Fibroblast of mammary gland (primary cell): ENCODE data around the gene SLC44A3.

ENCODE experiments used
- DNase-seq: peaks from one replicate; pipeline ENCODE4 v3.0.0-alpha.2; 2010; ENCODE audit warnings: low read depth
- H3K4me3 ChIP-seq: 2 replicates; pipeline ENCODE4 v1.5.1; 2011; ENCODE audit warnings: low read depth, mild to moderate bottlenecking, low read length, moderate library complexity; ENCODE audit not compliant: control insufficient read depth
- CTCF ChIP-seq: conservative IDR thresholded peaks from 2 replicates; pipeline ENCODE4 v1.5.1; 2011; ENCODE audit warnings: low read depth, low read length, inconsistent platforms; ENCODE audit not compliant: control insufficient read depth, insufficient read depth

SLC44A3 gene

DNA sequence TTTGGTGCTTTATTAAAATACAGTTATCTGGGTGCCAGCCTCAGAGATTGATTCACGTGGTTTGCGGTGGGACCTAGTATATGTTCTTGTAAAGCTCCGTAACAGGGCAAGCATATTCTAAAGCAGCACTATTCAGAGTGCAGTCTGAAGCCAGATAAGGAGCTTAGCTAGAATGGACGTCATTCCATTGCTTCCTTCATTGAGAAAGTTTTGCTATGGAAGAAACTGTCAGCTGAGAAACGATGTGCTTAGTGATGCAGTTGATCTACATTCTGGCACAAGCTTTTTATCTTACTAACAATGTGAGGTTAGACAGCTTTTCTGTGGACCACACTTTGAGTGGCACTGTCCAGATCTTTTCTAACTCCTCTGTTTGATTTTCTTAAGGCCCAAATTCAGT, 26.2 kb downstream of the SLC44A3 start:
- DNase-seq = no peak
- no peak for TF ChIP-seq CTCF

GRCh38 chr1:94851571-94851970, 31.4 kb downstream of the SLC44A3 start:
- no peak for DNase-seq
- H3K4me3 ChIP-seq = no peak overlapping the region
- TF ChIP-seq CTCF = no peak

More for the DNA sequence above, 26.2 kb downstream of the SLC44A3 start:
- H3K4me3 ChIP-seq = no peak overlapping the region

- TF ChIP-seq CTCF = peak; percentile 14
Observed at GRCh38 chr1:94852788-94853187, 32.6 kb downstream of the SLC44A3 start.

DNA sequence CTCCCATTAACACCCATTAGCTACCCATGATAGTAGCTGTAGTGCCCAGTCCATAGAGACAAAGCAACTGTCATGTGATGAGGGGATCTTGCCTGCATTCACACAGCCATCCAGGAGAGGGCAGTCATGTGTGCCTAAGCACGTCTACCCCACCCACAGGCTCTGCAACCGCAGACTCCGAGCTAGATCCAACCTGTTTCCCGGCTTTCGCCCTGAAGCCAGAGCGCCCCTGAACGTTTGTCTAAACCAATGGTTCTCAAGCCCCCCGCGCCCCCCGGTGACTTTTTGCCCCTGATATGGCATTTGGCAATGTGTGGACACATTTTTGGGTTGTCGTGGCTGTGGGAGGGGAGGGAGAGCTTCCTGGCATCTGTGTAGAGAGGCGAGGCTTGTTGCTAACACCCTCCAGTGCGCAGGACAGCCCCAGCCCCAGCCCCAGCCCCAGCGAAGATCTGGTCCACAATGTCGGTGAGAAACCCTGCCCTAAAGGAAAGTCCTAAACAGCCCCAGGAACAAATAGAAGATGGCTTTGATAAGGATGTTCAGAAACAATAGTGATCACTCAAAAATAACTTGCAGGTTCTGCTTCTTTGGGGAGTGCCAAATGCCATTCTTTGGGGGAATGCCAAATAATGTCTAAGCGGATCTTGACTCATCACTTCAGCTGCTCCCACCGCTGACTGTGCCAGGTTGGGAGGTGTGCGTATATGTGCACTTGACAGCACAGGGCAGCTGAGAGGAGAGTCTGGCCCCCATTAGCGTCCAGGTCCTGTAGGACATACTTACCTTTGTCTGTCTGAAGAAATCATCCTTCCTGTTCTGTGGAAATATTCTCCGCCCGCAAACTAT, 34.5 kb downstream of the SLC44A3 start:
- H3K4me3 ChIP-seq = peak overlapping the region; percentile 46
- peak; percentile 96 for TF ChIP-seq CTCF
- DNase-seq = peak; percentile 93

More at GRCh38 chr1:94852788-94853187, 32.6 kb downstream of the SLC44A3 start:
- H3K4me3 ChIP-seq = no peak overlapping the region
- peak; percentile 22 for DNase-seq

DNA sequence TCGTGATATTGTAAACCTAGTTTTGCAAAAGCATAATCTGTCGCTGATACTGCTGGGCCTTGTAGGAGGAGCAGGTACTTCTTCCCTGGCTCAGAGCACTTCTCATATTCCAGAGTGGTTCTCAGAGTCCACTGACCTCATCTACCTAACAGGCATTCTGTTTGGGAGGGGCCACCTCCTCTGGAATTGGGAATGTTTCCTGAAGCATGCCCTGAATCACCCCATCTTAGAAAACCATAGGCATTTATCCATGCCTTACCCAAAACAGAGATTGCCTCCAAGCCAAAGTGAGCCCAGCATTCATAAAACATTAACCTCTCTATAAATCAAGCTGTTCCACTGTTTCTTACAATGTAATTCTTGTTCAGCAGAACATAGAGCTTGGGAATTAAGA, 35.1 kb downstream of the SLC44A3 start:
- TF ChIP-seq CTCF = no peak
- peak; percentile 21 for DNase-seq
- H3K4me3 ChIP-seq = no peak overlapping the region

DNA sequence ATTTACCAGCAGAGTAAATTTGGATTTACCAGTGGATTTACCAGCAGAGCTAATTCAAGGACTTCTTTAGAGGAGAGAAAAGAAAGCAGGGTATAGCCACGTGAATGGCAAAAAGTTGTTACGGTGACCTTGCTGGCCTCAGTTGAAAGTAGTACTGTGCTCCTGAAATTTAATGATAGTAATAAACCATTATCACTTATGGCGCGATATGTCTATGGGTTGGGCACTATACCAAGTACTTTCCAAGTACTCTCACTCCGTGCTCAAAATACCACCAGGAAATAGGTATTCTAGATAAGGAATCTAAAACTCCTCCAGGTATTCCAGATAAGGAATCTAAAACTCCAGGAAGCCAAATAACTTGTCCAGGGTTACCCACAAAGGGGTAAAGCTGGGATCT, 35.8 kb downstream of the SLC44A3 start:
- no peak overlapping the region for H3K4me3 ChIP-seq
- no peak for TF ChIP-seq CTCF
- DNase-seq = no peak

GRCh38 chr1:94856868-94857267, 36.7 kb downstream of the SLC44A3 start:
- DNase-seq = no peak
- no peak overlapping the region for H3K4me3 ChIP-seq
- TF ChIP-seq CTCF = no peak
